Endodermal cell (in vitro differentiated cells): ENCODE data around the gene ADCK2. TPM values are rescaled to one million over a fixed set of nuclear protein-coding genes. Genes with fewer than 3 reads are reported as not detected.
"Not testable (repeated sequence)": the region's sequence is repeated elsewhere in the genome, so short reads cannot be mapped to it uniquely, and the experiment has no call there.

ENCODE experiments used
- DNase-seq: peaks from one replicate; pipeline ENCODE4 v3.0.0-alpha.2; 2017
- H3K27ac ChIP-seq: 2 replicates; pipeline ENCODE4 v1.5.1; 2013; ENCODE audit warnings: mild to moderate bottlenecking, low read depth, low read length, moderate library complexity
- H3K27me3 ChIP-seq: 2 replicates; pipeline ENCODE4 v1.6.1; 2013; ENCODE audit warnings: mild to moderate bottlenecking, low read length, moderate library complexity; ENCODE audit not compliant: insufficient read depth, control insufficient read depth, poor library complexity, severe bottlenecking
- H3K36me3 ChIP-seq: 2 replicates; pipeline ENCODE4 v1.7.0; 2013; ENCODE audit warnings: mild to moderate bottlenecking, low read length, moderate library complexity; ENCODE audit not compliant: control insufficient read depth, insufficient read depth
- H3K4me1 ChIP-seq: one replicate; pipeline ENCODE4 v1.7.0; 2013; ENCODE audit warnings: low read length; ENCODE audit not compliant: control insufficient read depth, insufficient read depth
- H3K4me3 ChIP-seq: 2 replicates; pipeline ENCODE4 v1.5.1; 2013; ENCODE audit warnings: mild to moderate bottlenecking, low read length, moderate library complexity
- H3K9ac ChIP-seq: 2 replicates; pipeline ENCODE4 v1.6.1; 2013; ENCODE audit warnings: mild to moderate bottlenecking, low read length, moderate library complexity; ENCODE audit not compliant: poor library complexity, severe bottlenecking; ENCODE audit errors: extremely low read depth
- H3K9me3 ChIP-seq: 2 replicates; pipeline ENCODE4 v1.6.1; 2013; ENCODE audit warnings: mild to moderate bottlenecking, low read length, moderate library complexity; ENCODE audit not compliant: control insufficient read depth
- H3K27ac Mint-ChIP-seq: 2 replicates; pipeline ENCODE4 v1.8.0; 2020; ENCODE audit warnings: mixed read lengths
- H3K27me3 Mint-ChIP-seq: 2 replicates; pipeline ENCODE4 v1.8.0; 2021; ENCODE audit warnings: mild to moderate bottlenecking, mixed read lengths; ENCODE audit not compliant: insufficient read depth
- H3K36me3 Mint-ChIP-seq: 2 replicates; pipeline ENCODE4 v1.8.0; 2020; ENCODE audit warnings: low read depth, mixed read lengths
- H3K4me1 Mint-ChIP-seq: 2 replicates; pipeline ENCODE4 v1.8.0; 2020; ENCODE audit warnings: mixed read lengths
- H3K4me3 Mint-ChIP-seq: 2 replicates; pipeline ENCODE4 v1.8.0; 2020; ENCODE audit warnings: mild to moderate bottlenecking, moderate library complexity, mixed read lengths
- H3K9me3 Mint-ChIP-seq: 2 replicates; pipeline ENCODE4 v1.8.0; 2020; ENCODE audit warnings: mild to moderate bottlenecking, mixed read lengths
- WGBS, 2 experiments: methylation state at CpG; one replicate each; pipeline versions ENCODE4 v1.1.5 to v1.1.7; 2013; ENCODE audit warnings: missing lambda C conversion rate in 2 of 2, mixed read lengths in 1 of 2; ENCODE audit not compliant: insufficient coverage in 1 of 2, insufficient read length in 1 of 2; 5-methylcytosine and 5-hydroxymethylcytosine counted together
- total RNA-seq, 2 donors: library from RNA; stranded (reverse); fragmentation: NEBNext Ultra II Directional in 1 of 2; extraction: Animal tissue kit (Norgen Biotek cat#: 25700) in 1 of 2; gene quantifications; 2 replicates in 1 of 2; 3 replicates in 1 of 2; pipeline ENCODE4 v1.2.1, GENCODE V29; 2021
- TF ChIP-seq, protein P1 (sequence below): fragments of 200-600 bp; sonication (generic); conservative IDR thresholded peaks from 2 replicates; pipeline ENCODE4 v1.5.0; 2021; ENCODE audit warnings: antibody characterized with exemption, mild to moderate bottlenecking

ADCK2 gene
- total RNA-seq, 2 donors from 2014 or later = 13.5 to 17.8 TPM

DNA sequence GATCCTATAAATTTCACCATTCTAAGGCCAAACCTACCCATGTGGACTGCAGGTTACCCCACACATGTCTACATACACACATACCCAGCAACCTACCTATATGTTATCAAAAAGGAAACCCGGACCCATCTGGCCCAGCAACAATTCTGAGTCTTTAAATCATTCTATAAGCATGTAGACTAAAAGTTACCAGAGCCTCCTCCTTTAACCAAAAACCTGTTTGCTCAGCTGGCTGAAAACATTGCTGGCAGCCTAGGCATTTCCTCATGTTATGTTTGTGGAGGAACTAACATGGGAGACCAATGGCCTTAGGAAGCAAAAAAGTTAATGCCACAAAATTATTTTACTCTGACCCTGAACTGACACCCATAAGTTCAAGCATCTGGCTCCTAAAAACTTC is 5.3 kb upstream of the ADCK2 start:
- 95% methylated on average over 1 of the region's 1 CpG; no CpG with 5 or more reads in 1 of the 2 experiments for WGBS, 2 experiments
- Mint-ChIP-seq H3K9me3 (no peaks in the 10 kb centered on the region), H3K27me3 (peaks cover 6% of the 10 kb centered on the region), H3K4me3 (no peak overlapping the region), H3K4me1 (no peaks in the 10 kb centered on the region), H3K36me3 (no peaks in the 10 kb centered on the region), H3K27ac (no peak overlapping the region)
- no peak for DNase-seq
- TF ChIP-seq, protein P1, sequence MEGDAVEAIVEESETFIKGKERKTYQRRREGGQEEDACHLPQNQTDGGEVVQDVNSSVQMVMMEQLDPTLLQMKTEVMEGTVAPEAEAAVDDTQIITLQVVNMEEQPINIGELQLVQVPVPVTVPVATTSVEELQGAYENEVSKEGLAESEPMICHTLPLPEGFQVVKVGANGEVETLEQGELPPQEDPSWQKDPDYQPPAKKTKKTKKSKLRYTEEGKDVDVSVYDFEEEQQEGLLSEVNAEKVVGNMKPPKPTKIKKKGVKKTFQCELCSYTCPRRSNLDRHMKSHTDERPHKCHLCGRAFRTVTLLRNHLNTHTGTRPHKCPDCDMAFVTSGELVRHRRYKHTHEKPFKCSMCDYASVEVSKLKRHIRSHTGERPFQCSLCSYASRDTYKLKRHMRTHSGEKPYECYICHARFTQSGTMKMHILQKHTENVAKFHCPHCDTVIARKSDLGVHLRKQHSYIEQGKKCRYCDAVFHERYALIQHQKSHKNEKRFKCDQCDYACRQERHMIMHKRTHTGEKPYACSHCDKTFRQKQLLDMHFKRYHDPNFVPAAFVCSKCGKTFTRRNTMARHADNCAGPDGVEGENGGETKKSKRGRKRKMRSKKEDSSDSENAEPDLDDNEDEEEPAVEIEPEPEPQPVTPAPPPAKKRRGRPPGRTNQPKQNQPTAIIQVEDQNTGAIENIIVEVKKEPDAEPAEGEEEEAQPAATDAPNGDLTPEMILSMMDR = no peak
- Histone ChIP-seq H3K9me3 (no peaks in the 10 kb centered on the region), H3K4me3 (no peak overlapping the region), H3K36me3 (no peaks in the 10 kb centered on the region), H3K27me3 (no peaks in the 10 kb centered on the region), H3K4me1 (no peaks in the 10 kb centered on the region), H3K27ac (no peak overlapping the region), H3K9ac (no peak overlapping the region)

DNA sequence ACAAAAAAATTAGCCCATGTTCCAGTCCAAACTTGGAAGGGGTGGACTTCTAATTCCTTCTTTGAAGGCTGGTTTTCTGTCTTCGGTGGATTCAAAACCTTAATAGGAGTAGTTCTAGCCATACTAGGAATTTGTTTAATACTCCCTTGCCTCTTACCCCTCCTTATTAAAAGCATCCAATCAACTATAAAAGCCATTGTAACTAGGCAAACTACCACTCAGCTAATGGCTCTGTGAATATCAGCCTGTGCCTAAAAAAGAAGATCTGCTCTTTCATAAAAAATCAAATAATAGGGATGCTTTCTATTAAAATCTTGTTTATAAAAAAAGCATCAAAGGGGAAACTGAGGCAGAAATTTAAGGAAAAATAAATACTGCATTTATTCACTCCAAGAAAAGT is 4.1 kb upstream of the ADCK2 start:
- H3K4me1 ChIP-seq = no peaks in the 10 kb centered on the region
- Mint-ChIP-seq H3K27me3 (peaks cover 8% of the 10 kb centered on the region), H3K4me1 (no peaks in the 10 kb centered on the region), H3K27ac (no peak overlapping the region), H3K36me3 (no peaks in the 10 kb centered on the region), H3K9me3 (no peaks in the 10 kb centered on the region), H3K4me3 (no peak overlapping the region)
- TF ChIP-seq, protein P1 = no peak
- H3K9me3 ChIP-seq = no peaks in the 10 kb centered on the region
- no peaks in the 10 kb centered on the region for H3K27me3 ChIP-seq
- H3K9ac ChIP-seq = no peak overlapping the region
- DNase-seq = no peak
- 100% methylated on average over 1 of the region's 1 CpG; no CpG with 5 or more reads in 1 of the 2 experiments for WGBS, 2 experiments
- no peaks in the 10 kb centered on the region for H3K36me3 ChIP-seq
- no peak overlapping the region for H3K27ac ChIP-seq
- H3K4me3 ChIP-seq = no peak overlapping the region

DNA sequence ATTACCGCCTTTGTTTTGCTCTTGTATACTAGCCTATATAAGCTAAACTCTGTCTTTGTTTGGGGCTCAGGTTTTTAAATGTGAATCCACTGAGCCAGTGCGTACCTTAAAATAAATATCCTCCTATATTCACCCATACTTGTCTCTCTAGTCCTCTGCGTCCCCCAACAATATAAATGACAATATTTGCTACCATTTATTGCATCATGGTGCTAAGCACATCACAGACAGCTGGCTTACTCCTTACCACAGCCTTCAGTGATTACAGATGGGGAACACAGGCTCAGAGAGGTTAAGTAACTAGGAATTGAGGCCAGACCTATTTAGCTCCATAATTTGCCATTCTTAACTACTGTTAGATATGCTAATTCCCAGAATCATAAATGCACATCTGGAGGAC is 3.4 kb upstream of the ADCK2 start:
- H3K9ac ChIP-seq = no peak overlapping the region
- H3K4me3 ChIP-seq = no peak overlapping the region
- Mint-ChIP-seq H3K27me3 (peaks cover 9% of the 10 kb centered on the region), H3K36me3 (no peaks in the 10 kb centered on the region), H3K9me3 (no peaks in the 10 kb centered on the region), H3K4me3 (no peak overlapping the region), H3K27ac (no peak overlapping the region), H3K4me1 (no peaks in the 10 kb centered on the region)
- no peaks in the 10 kb centered on the region for H3K27me3 ChIP-seq
- H3K27ac ChIP-seq = no peak overlapping the region
- TF ChIP-seq, protein P1 = no peak
- H3K4me1 ChIP-seq = peaks cover 2% of the 10 kb centered on the region
- no peaks in the 10 kb centered on the region for H3K9me3 ChIP-seq
- WGBS, 2 experiments = 78 to 87% methylated on average over 2 to 3 of the region's 3 CpGs
- no peak for DNase-seq
- no peaks in the 10 kb centered on the region for H3K36me3 ChIP-seq

DNA sequence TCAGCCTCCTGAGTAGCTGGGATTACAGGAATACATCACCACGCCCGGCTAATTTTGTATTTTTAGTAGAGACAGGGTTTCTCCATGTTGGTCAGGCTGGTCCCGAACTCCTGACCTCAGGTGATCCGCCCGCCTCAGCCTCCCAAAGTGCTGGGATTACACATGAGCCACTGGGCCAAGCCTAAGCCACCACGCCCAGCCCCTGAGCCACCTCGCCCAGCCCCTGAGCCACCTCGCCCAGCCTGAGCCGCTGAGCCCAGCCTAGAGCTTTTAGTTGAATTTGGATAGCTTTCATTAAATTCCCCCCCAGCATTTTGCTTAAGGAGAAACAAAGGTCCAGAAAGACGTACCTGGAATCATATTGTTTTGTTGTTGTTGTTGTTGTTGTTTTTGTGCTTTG is 2.9 kb upstream of the ADCK2 start:
- not testable (repeated sequence) for H3K36me3 Mint-ChIP-seq, H3K4me3 ChIP-seq, H3K4me1 ChIP-seq, H3K4me1 Mint-ChIP-seq, H3K27ac Mint-ChIP-seq, H3K4me3 Mint-ChIP-seq, H3K27me3 ChIP-seq, H3K27ac ChIP-seq, H3K36me3 ChIP-seq, H3K27me3 Mint-ChIP-seq, H3K9me3 ChIP-seq, DNase-seq, H3K9me3 Mint-ChIP-seq, H3K9ac ChIP-seq
- 97 to 98% methylated on average over 5 to 10 of the region's 10 CpGs for WGBS, 2 experiments
